Large intestine (tissue), 3 donors: ENCODE results near the gene VAMP8. TPM values are rescaled to one million over a fixed set of nuclear protein-coding genes. Genes with fewer than 3 reads are reported as not detected.
"Not testable (repeated sequence)": the region's sequence is repeated elsewhere in the genome, so short reads cannot be mapped to it uniquely, and the experiment has no call there.

Experiments
- DNase-seq, 2 donors: peaks; one replicate each; pipeline versions ENCODE4 v3.0.0 to v3.0.0-alpha.2; 2013
- H3K27ac ChIP-seq: one replicate; pipeline ENCODE4 v1.5.1; 2013; ENCODE audit warnings: low read length
- H3K27me3 ChIP-seq: 2 replicates; pipeline ENCODE4 v1.6.1; 2013; ENCODE audit warnings: low read length; ENCODE audit not compliant: control insufficient read depth, insufficient read depth
- H3K36me3 ChIP-seq: 2 replicates; pipeline ENCODE4 v1.6.1; 2013; ENCODE audit warnings: low read length; ENCODE audit not compliant: control insufficient read depth, insufficient read depth
- H3K4me1 ChIP-seq: one replicate; pipeline ENCODE4 v1.6.1; 2013; ENCODE audit warnings: low read length; ENCODE audit not compliant: control insufficient read depth, insufficient read depth
- H3K4me3 ChIP-seq: one replicate; pipeline ENCODE4 v1.5.1; 2013; ENCODE audit warnings: low read length
- H3K9me3 ChIP-seq: one replicate; pipeline ENCODE4 v1.6.1; 2013; ENCODE audit warnings: mild to moderate bottlenecking, low read depth, low read length, moderate library complexity; ENCODE audit not compliant: control insufficient read depth
- WGBS: methylation state at CpG from one replicate; pipeline ENCODE4 v1.1.5; 2013; ENCODE audit warnings: low lambda C conversion rate; ENCODE audit not compliant: insufficient coverage; 5-methylcytosine and 5-hydroxymethylcytosine counted together
- polyA plus RNA-seq: library from polyadenylated mRNA; unstranded; fragments of 120-200 nt; gene quantifications from one replicate; pipeline ENCODE4 v1.2.1, GENCODE V29; 2013

Gene VAMP8
- polyA plus RNA-seq, 1 donor: 158 TPM

DNA sequence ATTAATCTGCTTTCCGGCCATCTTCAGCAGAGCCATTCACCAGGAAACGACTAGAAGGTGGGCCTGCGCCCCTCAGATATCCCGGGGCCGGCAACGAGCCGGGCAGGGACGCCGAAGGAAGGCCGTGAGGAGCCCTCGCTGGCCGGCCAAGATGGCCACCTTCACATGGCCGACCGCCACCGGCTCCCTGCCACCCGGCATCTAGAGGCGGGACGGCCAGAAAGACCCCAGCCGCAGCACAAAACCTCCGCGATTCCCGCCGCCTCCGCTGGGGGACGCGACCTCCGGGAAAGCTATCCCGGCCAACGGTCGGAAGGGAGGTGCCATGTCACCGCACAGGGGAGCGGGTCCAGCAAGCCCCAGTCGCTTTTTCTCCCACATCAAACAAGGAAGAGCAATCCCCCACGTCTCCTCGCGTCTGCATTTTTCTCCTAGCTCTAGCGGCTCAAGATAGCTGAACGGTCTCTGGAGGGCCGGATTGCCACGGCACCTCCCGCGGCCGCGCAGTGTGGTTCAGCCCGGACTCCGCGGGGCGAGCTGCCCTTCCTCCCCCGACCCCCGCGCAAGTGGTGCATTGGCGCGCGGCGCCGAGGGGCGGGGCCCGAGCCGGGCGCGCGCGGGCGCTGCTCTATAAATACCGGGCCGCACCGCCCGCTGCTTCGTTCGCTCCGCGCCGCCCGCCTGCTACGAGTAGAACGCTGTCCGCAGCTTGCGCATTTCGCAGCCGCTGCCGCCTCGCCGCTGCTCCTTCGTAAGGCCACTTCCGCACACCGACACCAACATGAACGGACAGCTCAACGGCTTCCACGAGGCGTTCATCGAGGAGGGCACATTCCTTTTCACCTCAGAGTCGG is 38.7 kb upstream of the VAMP8 start, which contains the start of gene MAT2A:
MAT2A (plus strand) TSS at position 662 of the 854 bp plus-strand sequence; CDS start at position 782, 120 bp downstream.
- H3K27me3 ChIP-seq: no peaks in the 10 kb centered on the region
- peaks cover 28% of the 10 kb centered on the region for H3K36me3 ChIP-seq
- H3K4me3 ChIP-seq: peak within 1 kb of the TSS; percentile 65
- peak; percentile 93 to 97 for DNase-seq
- H3K4me1 ChIP-seq: peaks cover 16% of the 10 kb centered on the region
- no CpG with 5 or more reads among the region's 92 CpGs for WGBS
- peak within 1 kb of the TSS; percentile 98 for H3K27ac ChIP-seq
- H3K9me3 ChIP-seq: no peaks in the 10 kb centered on the region

DNA sequence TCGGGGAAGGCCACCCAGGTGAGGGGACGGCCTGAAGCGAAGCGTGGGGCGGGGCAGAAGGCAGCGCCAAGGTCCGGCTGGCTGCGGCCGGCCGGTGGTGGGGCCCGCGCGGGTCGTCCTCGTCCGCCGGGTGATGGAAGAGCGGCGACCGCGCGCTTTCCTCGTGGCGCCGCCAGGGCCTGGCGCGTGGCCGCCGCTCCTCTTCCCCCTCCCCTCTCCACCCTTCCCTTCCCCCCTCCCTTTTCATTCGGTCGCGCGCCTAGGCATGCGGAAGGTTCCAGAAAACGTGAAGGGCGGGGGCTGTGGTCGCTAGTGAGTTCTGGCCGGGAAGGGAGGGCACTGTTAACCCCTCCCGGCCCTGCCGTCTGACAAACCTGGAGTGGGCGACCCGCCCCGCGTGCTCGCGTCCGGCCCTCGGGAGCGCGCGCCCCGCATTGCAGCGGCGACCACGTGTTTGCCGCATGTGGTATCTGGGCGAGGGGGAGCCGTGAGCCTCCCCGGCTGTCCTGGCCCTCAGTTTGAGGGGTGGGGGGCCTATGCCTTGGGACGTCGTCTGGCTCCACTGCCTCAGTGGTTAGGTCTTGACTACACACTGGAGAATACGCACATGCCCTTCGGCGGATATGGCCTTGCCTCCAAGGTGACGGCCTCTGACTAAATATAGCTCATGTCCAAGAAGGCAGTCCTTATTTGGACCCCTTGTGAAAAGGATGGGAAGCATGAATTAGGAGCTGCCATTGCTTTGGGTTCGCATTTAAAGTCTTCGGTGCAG is 37.8 kb upstream of the VAMP8 start:
- no peaks in the 10 kb centered on the region for H3K27me3 ChIP-seq
- H3K4me3 ChIP-seq: peak overlapping the region; percentile 65
- peaks cover 33% of the 10 kb centered on the region for H3K36me3 ChIP-seq
- WGBS: no CpG with 5 or more reads among the region's 67 CpGs
- no peaks in the 10 kb centered on the region for H3K9me3 ChIP-seq
- H3K27ac ChIP-seq: peak overlapping the region; percentile 98
- peaks cover 16% of the 10 kb centered on the region for H3K4me1 ChIP-seq
- DNase-seq: peak; percentile 61 to 77

DNA sequence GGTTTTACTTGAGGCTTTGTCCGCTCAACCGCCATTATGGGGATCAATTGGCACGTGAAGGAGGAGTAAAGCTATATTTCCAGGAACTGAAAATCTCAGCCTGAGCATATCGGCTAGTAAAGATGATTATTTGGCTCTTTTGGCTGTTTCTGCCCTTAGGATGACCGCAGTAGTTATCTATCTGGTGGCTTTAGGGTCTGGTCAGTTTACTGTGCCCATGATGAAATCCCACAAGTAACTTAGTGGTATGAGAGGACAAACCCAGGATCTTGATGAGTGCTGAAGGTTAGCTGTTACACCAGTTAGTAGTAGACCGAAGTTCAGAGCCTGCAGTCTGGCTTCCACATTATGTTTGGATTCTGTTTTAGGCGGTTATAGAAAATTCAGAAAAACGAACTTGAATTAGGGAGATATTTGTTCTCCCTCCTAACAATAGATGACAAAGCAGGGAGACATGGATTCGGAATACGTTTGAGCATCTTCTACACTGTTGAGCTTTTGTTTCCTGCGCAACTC is 37.2 kb upstream of the VAMP8 start:
- peak overlapping the region; percentile 98 for H3K27ac ChIP-seq
- H3K9me3 ChIP-seq: no peaks in the 10 kb centered on the region
- H3K4me3 ChIP-seq: peak overlapping the region; percentile 65
- H3K27me3 ChIP-seq: no peaks in the 10 kb centered on the region
- peaks cover 38% of the 10 kb centered on the region for H3K36me3 ChIP-seq
- DNase-seq: peak; percentile 26 to 66
- peaks cover 16% of the 10 kb centered on the region for H3K4me1 ChIP-seq
- WGBS: 0% methylated on average over 3 of the region's 11 CpGs

DNA sequence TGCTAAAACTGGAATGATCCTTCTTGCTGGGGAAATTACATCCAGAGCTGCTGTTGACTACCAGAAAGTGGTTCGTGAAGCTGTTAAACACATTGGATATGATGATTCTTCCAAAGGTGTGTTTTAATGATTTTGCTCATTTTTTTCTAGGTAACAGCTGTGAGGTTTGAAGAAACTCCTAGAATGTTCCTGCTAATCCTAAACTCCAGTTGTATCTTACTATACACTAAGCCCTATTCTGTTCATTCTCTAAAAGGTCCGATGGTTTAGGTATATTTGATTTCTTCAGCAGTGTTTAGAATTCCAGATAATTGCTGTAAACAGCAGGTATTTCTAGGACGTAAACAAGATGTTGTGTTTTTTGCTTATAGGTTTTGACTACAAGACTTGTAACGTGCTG is 36.1 kb upstream of the VAMP8 start:
- Histone ChIP-seq H3K27me3 (no peaks in the 10 kb centered on the region), H3K27ac (no peak overlapping the region), H3K4me1 (peaks cover 15% of the 10 kb centered on the region), H3K9me3 (no peaks in the 10 kb centered on the region), H3K36me3 (peaks cover 49% of the 10 kb centered on the region), H3K4me3 (peak overlapping the region; percentile 65)
- no CpG with 5 or more reads among the region's 4 CpGs for WGBS
- DNase-seq: no peak

DNA sequence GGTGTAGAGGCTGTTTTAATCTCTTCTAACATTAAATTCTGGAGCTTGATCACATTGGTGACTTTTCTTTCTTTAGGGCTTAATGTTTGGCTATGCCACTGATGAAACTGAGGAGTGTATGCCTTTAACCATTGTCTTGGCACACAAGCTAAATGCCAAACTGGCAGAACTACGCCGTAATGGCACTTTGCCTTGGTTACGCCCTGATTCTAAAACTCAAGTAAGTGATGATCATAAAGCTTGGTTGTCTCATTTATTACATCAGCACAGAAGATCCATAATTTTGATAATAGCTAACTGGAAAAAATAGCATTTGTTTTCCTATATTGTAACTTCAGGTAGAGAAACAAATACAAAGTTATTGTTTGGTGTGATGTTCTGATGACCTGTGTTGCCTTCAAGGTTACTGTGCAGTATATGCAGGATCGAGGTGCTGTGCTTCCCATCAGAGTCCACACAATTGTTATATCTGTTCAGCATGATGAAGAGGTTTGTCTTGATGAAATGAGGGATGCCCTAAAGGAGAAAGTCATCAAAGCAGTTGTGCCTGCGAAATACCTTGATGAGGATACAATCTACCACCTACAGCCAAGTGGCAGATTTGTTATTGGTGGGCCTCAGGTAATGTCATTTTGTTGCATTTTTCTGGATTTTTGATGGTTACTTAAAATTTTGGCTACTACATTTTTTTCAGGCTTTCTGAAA is 35.5 kb upstream of the VAMP8 start:
- Histone ChIP-seq H3K4me3 (peak overlapping the region; percentile 65), H3K9me3 (no peaks in the 10 kb centered on the region), H3K36me3 (peaks cover 53% of the 10 kb centered on the region), H3K27ac (no peak overlapping the region), H3K27me3 (no peaks in the 10 kb centered on the region), H3K4me1 (peaks cover 9% of the 10 kb centered on the region)
- no CpG with 5 or more reads among the region's 5 CpGs for WGBS
- no peak for DNase-seq

DNA sequence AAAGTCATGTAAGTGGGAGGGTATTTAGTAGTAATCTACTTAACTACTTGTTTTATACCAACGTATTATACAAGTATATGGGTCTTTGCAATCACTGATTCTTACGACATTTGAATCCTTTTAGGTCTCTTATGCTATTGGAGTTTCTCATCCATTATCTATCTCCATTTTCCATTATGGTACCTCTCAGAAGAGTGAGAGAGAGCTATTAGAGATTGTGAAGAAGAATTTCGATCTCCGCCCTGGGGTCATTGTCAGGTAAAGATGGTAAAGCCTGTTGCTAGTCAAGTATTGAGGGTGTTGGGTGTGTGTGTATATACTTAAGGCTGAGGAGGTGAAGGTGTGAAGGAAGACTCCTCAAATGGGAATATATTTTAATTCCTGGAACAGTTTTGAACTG is 34.6 kb upstream of the VAMP8 start:
- no peak overlapping the region for H3K4me3 ChIP-seq
- no peak overlapping the region for H3K27ac ChIP-seq

DNA sequence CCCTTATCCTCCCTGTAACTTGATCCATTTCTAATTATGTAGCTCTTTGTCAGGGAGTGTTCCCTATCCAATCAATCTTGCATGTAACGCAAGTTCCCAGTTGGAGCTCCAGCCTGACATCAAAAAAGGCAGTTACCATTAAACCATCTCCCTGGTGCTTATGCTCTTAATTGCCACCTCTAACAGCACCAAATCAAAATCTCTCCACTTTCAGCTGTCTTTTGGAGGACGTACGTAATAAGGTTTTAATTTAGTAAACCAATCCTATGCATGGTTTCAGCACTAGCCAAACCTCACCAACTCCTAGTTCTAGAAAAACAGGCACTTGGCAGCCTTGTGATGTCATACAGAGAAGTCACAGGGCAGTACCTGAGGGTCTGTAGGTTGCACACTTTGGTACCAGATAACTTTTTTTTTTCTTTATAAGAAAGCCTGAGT is 33.1 kb upstream of the VAMP8 start:
- H3K4me1 ChIP-seq, DNase-seq, H3K4me3 ChIP-seq, H3K27me3 ChIP-seq, H3K9me3 ChIP-seq, H3K27ac ChIP-seq: not testable (repeated sequence)
- WGBS: no CpG with 5 or more reads among the region's 3 CpGs
- H3K36me3 ChIP-seq: peaks cover 65% of the 10 kb centered on the region

More for the DNA sequence above, 34.6 kb upstream of the VAMP8 start:
- no peak for DNase-seq
- peaks cover 2% of the 10 kb centered on the region for H3K4me1 ChIP-seq
- 100% methylated on average over 3 of the region's 4 CpGs for WGBS
- no peaks in the 10 kb centered on the region for H3K9me3 ChIP-seq
- H3K27me3 ChIP-seq: no peaks in the 10 kb centered on the region
- H3K36me3 ChIP-seq: peaks cover 58% of the 10 kb centered on the region

DNA sequence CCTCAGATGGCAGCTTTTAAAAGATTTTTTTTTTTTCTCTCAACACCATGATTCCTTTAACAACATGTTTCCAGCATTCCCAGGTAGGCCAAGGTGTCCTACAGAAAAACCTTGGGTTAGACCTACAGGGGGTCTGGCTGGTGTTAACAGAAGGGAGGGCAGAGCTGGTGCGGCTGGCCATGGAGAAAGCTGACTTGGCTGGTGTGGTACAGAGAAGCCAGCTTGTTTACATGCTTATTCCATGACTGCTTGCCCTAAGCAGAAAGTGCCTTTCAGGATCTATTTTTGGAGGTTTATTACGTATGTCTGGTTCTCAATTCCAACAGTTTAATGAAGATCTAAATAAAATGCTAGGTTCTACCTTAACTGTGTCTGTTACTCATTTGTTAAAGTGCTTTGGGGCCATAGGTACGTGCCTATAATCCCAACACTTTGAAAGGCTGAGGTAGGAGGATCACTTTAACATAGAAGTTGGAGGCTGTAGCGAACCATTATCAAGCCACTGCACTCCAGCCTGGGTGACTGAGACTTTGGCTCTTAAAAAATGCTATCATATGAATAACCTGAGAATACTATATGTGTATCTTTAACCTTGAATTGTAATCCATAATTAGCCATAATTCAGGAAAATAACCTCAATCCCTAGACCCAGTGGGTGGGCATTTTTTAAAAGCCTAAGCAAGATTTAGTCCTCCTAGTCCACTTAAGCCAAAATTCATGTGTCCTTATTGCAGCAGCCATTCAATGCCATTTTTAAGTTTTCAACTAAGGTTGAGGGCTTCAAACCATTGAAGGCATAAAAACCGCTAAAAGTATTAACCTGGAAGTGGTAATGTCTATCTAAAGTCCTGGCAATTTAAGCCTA is 32.2 kb upstream of the VAMP8 start:
- WGBS: no CpG with 5 or more reads among the region's 5 CpGs
- not testable (repeated sequence) for H3K4me3 ChIP-seq, H3K4me1 ChIP-seq, DNase-seq, H3K27me3 ChIP-seq, H3K27ac ChIP-seq, H3K9me3 ChIP-seq
- H3K36me3 ChIP-seq: peaks cover 73% of the 10 kb centered on the region

DNA sequence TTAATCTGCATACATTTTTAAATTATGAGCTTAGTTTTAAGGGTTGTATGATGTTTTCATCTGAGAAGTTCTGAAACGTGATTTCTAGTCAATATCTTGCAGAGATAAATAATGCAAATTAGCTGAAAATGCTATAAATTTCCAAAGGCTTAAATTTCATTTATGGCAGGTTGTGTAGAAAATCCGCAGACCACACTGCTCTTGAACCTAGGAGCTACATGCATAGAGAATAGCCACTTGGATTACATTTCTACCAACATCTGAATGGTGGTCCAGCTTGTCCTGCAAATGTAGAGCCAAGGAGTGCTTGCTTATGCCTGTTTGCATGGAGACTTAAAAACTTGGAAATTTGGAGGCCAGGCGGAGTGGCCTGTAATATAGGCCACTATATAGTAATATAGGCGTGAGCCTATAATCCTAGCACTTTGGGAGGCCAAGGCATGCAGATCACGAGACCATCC is 31.6 kb upstream of the VAMP8 start:
- H3K27ac ChIP-seq: no peak overlapping the region
- peaks cover 2% of the 10 kb centered on the region for H3K4me1 ChIP-seq
- no peaks in the 10 kb centered on the region for H3K9me3 ChIP-seq
- no peak overlapping the region for H3K4me3 ChIP-seq
- H3K36me3 ChIP-seq: peaks cover 79% of the 10 kb centered on the region
- no peaks in the 10 kb centered on the region for H3K27me3 ChIP-seq
- no CpG with 5 or more reads among the region's 5 CpGs for WGBS
- no peak for DNase-seq
